CD4-positive, alpha-beta T cell treated with Interleukin-17A for 4 hours (primary cell): Measurements from ENCODE around the gene MED9.

Source experiments
- DNase-seq: peaks from one replicate; pipeline ENCODE4 v3.0.0-alpha.2; 2020; ENCODE audit warnings: mixed read lengths

Gene MED9

GRCh38 chr17:17518951-17519350, 42.2 kb downstream of the MED9 start:
- DNase-seq, result no peak

GRCh38 chr17:17519886-17520285, 43.1 kb downstream of the MED9 start:
- DNase-seq, result no peak

- no peak for DNase-seq
Observed at GRCh38 chr17:17520599-17521232, 43.9 kb downstream of the MED9 start.

GRCh38 chr17:17523001-17523730, 46.4 kb downstream of the MED9 start:
- DNase-seq, result no peak

- DNase-seq, result no peak
Observed at GRCh38 chr17:17523731-17524490, 47.1 kb downstream of the MED9 start.

GRCh38 chr17:17525311-17525710, 48.5 kb downstream of the MED9 start:
- DNase-seq, result no peak

- DNase-seq, result no peak
Observed at GRCh38 chr17:17525956-17526355, 49.2 kb downstream of the MED9 start.

GRCh38 chr17:17526369-17526768, 49.6 kb downstream of the MED9 start:
- DNase-seq, result no peak

- no peak for DNase-seq
Observed at GRCh38 chr17:17527534-17527933, 50.7 kb downstream of the MED9 start.

GRCh38 chr17:17527956-17528500, 51.2 kb downstream of the MED9 start:
- DNase-seq, result no peak

GRCh38 chr17:17528696-17529652, 52.2 kb downstream of the MED9 start:
- no peak for DNase-seq

GRCh38 chr17:17531156-17531555, 54.4 kb downstream of the MED9 start:
- DNase-seq, result no peak

- no peak for DNase-seq
Observed at GRCh38 chr17:17532991-17533390, 56.2 kb downstream of the MED9 start.

- DNase-seq, result no peak
Observed at GRCh38 chr17:17533901-17534441, 57.2 kb downstream of the MED9 start.

- DNase-seq, result no peak
Observed at GRCh38 chr17:17535957-17536356, 59.2 kb downstream of the MED9 start.

GRCh38 chr17:17536702-17537101, 59.9 kb downstream of the MED9 start:
- no peak for DNase-seq

- DNase-seq, result no peak
Observed at GRCh38 chr17:17537311-17538099, 60.7 kb downstream of the MED9 start.

- no peak for DNase-seq
Observed at GRCh38 chr17:17538417-17539391, 61.9 kb downstream of the MED9 start.

- no peak for DNase-seq
Observed at GRCh38 chr17:17539591-17539990, 62.8 kb downstream of the MED9 start.
